ENCODE data around the gene HS6ST3.
"Not testable (repeated sequence)": the region's sequence is repeated elsewhere in the genome, so short reads cannot be mapped to it uniquely, and the experiment has no call there.

The HS6ST3 gene

DNA sequence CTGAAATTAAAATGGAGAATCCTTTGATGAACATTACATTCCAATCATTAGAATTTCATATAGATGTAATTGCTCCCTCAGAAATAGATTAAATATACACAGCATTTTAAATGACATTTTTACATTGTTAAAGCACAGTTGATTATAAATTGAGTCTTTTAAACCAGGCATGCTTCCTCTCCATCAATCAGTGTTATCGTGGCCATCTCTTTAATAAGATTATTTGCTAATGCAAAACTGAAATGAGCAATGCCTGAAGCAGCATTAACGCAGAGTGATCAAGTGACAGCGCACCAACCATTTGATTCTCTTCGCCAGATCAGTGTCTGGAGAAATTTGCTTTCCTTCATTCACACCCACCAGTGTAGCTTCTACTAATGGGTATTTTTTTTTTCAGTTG, 644.6 kb downstream of the HS6ST3 start:
- no peak for DNase-seq (ENCODE audit: low read depth)

DNA sequence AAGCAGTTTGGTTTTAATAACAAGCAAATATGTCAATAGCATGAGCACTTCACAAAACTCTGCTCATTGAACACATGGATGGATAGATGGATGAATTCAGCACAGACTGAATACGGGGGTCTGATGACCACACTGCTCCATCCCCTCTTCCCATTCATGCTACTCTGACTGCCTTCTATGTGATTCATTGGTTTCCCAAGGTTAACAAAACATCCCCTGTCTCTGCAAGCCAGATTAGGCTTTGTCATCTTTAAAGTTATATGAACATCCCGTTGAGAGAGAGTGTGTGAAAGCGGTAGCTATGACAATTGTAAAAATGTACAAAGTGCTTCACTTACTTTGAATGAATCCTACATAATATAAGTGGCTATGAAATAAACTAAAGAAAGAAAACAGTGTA, 651.9 kb downstream of the HS6ST3 start:
- DNase-seq (ENCODE audit: low read depth): no peak

GRCh38 chr13:96743296-96744089, 653.6 kb downstream of the HS6ST3 start:
- DNase-seq (ENCODE audit: low read depth): no peak

GRCh38 chr13:96744367-96745331, 654.7 kb downstream of the HS6ST3 start:
- no peak for DNase-seq (ENCODE audit: low read depth)

DNA sequence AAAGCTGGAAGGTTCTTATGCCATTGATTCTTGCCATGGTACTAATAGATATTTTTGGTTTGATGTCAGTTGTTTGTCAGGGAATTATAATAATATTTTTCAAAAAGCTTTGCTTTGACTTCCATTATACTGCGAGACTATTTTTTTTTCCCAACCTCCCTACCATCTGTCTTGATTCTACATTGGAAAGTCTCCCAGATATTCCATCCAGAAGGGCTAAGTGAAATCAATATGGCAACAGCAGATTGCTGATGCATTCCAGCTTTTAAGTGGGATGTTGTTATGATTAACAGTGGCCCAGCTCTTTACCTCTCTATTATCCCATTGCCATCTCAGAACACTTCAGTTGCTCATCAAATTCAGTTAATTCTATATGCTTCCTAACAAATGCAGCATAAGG, 657.0 kb downstream of the HS6ST3 start:
- no peak for DNase-seq (ENCODE audit: low read depth)

DNA sequence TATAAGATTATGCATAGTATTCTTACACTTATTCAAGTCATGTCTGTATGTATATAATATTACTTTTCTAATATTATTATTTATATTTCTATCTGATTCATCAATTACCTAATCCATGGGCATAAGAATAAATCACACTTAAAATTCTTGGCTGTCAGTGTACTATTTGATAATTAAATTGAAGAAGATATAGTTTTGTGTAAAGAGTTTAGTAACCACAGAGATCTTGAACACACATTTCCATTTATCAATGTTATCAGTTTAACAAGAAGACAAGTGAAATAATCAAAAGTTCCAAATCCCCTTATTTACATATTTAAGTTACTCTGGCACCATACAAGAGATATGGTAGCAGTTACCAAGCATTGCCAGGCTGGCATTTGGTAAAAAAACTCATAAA, 659.9 kb downstream of the HS6ST3 start:
- no peak for DNase-seq (ENCODE audit: low read depth)

DNA sequence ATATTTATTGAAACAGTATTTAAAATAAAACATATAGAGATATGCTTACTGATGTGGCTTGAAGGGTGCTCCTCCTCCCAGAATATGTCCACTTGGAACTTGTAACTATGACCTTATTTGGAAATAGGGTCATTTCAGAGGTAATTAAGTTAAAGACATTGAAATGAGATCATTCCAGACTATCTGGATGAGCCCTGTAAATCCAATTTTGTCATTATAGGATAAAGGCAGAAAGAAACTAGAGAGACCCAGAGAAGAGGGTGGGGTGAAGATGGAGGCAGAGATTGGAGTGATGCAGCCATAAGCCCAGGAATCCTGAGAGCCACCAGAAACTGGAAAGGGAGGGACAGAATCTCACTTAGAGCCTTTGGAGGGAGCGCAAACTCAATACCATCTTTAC, 661.2 kb downstream of the HS6ST3 start:
- no peak for DNase-seq (ENCODE audit: low read depth)

DNA sequence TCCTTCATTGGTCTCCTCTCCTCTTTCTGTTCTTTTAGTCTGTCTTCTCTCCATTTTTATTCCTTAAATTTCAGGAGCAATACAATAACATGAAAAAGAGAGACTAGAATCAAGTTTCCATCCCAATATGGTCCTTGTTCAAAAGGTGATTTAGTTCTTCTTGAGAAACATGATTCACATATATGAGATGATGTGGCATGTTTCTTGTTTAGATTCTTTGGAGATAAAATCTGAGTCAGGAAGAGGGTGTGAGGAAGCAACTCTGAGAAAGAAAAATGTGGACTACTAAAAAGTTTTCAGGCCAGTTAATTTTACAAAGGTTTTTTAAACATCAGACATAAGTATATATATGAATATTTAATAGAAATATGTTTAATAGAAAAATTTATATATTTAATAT, 673.0 kb downstream of the HS6ST3 start:
- DNase-seq (ENCODE audit: low read depth): no peak

- no peak for DNase-seq (ENCODE audit: low read depth)
These were observed 676.4 kb downstream of the HS6ST3 start for GRCh38 chr13:96766306-96766705.

- DNase-seq (ENCODE audit: low read depth): no peak
These were observed 678.6 kb downstream of the HS6ST3 start for GRCh38 chr13:96768524-96768923.

- no peak for DNase-seq (ENCODE audit: low read depth)
These were observed 680.0 kb downstream of the HS6ST3 start for GRCh38 chr13:96769874-96770273.

- no peak for DNase-seq (ENCODE audit: low read depth)
These were observed 681.8 kb downstream of the HS6ST3 start for GRCh38 chr13:96771486-96772367.

- no peak for DNase-seq (ENCODE audit: low read depth)
These were observed 682.5 kb downstream of the HS6ST3 start for GRCh38 chr13:96772426-96772825.

- DNase-seq (ENCODE audit: low read depth): not testable (repeated sequence)
These were observed 688.4 kb downstream of the HS6ST3 start for GRCh38 chr13:96778302-96778701.

DNA sequence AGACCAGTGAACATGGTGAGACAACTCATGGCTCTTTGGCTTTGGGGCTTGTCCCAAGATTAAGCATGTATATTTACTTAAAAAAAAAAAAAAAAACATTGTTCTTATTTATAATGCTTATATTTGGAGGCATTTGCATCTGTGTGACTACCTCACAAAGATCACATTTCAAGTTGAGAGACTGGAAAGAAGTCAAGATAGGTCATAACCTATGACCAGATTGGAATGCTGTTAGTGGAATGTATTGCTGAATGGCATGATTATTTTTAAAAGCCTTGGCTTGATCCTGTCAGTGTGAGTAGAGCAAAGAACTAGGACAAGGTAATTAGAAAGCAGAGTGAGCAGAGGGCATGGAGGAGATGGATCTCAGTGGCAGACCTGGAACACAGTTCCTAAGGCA, 689.8 kb downstream of the HS6ST3 start:
- no peak for DNase-seq (ENCODE audit: low read depth)

DNA sequence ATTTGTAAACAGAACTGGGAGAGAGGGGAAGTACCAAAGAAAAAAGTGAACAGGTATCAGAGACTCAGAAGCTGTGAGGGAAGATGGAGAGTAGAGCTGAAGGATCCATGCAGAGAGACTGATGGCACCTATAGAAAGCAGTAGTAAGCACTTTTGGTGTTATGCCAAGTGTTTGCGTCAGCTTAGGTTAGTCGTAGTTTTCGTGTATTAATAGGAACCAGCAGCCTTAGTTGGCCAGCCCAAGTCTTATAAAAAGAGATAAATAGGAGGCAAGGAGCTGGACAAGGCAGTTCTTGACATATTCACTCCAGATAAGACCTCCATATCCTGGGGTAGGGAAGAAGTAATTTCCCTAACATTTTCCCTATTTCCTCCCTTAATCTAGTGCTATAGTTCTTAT, 690.2 kb downstream of the HS6ST3 start:
- no peak for DNase-seq (ENCODE audit: low read depth)

DNA sequence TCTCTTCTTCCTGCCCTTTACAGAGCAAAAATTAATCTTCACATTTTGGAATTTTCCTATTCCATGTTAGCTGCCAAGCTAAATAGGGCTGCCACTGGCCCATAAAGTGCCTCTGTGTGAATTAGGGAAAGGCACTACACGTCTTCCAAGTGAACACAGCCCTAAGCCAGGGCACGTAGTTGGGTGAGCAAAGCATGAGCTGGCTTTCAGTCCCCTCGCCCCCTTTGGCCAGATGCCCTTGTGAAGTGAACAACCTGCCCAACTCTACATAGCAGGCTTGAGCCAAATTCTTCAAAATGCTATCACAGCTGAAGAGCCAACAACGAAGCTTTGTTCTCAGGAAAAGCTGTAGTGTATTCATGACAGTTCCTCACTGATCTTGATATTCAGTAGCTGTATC, 691.2 kb downstream of the HS6ST3 start:
- DNase-seq (ENCODE audit: low read depth): no peak

DNA sequence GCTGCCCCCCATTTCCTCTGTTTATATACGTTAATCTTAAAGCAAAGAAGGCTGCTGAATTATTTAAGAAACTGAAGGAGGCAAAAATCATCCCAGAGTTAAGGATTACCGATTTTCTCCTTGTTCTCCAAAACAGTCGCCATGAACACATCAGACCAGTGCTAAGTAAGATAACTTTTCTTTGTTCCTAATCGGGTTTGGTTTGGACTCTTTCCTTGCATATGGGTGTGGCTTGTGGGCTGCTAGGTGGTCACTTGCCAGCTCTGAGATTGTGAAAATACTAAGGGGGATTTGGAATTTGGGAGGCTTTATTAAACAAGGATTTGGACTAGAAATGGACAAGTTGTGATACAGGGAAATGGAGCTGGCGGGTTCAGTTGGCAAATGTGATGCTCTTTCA, 692.3 kb downstream of the HS6ST3 start:
- no peak for DNase-seq (ENCODE audit: low read depth)

DNA sequence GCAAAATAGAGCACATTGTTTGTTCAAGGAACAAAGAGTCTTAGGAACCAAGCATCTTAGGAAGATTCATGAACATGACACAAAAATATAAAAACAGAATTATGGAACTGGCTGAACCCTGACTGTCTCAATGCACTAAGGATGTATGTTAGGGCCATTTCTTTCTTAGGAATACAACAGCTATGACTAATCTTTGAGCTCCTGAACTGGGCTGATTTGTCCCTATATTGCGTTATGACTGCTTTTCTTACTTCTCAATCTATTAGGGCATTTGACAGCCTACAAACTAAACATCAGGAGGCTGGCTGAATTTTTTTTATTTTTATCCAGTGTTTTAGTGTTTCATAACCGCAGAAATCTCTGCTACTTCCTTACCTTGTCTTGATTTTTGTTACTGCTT, 693.1 kb downstream of the HS6ST3 start:
- DNase-seq (ENCODE audit: low read depth): no peak

GRCh38 chr13:96783511-96783910, 693.6 kb downstream of the HS6ST3 start:
- DNase-seq (ENCODE audit: low read depth): no peak

- DNase-seq (ENCODE audit: low read depth): no peak
These were observed 696.1 kb downstream of the HS6ST3 start for GRCh38 chr13:96785986-96786385.

DNA sequence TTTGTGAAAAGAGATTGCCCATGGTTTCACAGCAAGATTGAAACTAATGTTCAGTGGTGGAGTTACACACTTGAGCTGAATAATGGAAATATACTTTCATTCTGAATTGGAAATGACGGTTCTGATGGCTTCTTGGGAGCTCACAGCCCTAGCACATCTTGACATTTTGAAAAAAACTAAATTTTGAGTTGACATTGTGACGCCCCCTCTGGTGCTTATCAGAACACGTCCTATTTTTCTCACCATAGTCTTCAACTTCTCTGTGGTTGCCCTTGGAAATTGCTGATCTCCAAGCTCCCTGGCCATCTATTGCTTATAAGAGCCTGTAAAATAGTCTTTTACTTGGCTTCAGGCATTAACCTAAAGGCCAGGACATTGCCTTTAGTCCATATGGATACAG, 702.3 kb downstream of the HS6ST3 start:
- DNase-seq (ENCODE audit: low read depth): no peak
